HG02588 (cell line): ENCODE measurements around the gene RADIL.

ENCODE experiments used
- ATAC-seq: cut with Tn5 transposase; IDR thresholded peaks from one replicate; pipeline ENCODE4 v1.9.1; 2021; ENCODE audit warnings: mild to moderate bottlenecking, moderate library complexity; ENCODE audit not compliant: unreplicated experiment

Gene RADIL

GRCh38 chr7:4884164-4884563 lies 648 bp upstream of the RADIL start:
- no peak for ATAC-seq

- no peak for ATAC-seq
These were observed 514 bp downstream of the RADIL start for GRCh38 chr7:4883033-4883371.

GRCh38 chr7:4882169-4883032 lies 1.1 kb downstream of the RADIL start:
- no peak for ATAC-seq

- no peak for ATAC-seq
These were observed 3.3 kb downstream of the RADIL start for GRCh38 chr7:4880218-4880617.

- no peak for ATAC-seq
These were observed 4.0 kb downstream of the RADIL start for GRCh38 chr7:4879396-4880081.

- no peak for ATAC-seq
These were observed 4.9 kb downstream of the RADIL start for GRCh38 chr7:4878336-4879335.

- no peak for ATAC-seq
These were observed 6.9 kb downstream of the RADIL start for GRCh38 chr7:4876586-4876985.

GRCh38 chr7:4875391-4875790 lies 8.1 kb downstream of the RADIL start:
- no peak for ATAC-seq

GRCh38 chr7:4873071-4873944 lies 10.2 kb downstream of the RADIL start:
- ATAC-seq = no peak

- ATAC-seq = no peak
These were observed 11.4 kb downstream of the RADIL start for GRCh38 chr7:4871930-4872675.

GRCh38 chr7:4871056-4871680 lies 12.3 kb downstream of the RADIL start:
- ATAC-seq = no peak

GRCh38 chr7:4868493-4868892 lies 15.0 kb downstream of the RADIL start:
- ATAC-seq = no peak

GRCh38 chr7:4866528-4867496 lies 16.7 kb downstream of the RADIL start:
- ATAC-seq = no peak

GRCh38 chr7:4862156-4862555 lies 21.4 kb downstream of the RADIL start:
- no peak for ATAC-seq

GRCh38 chr7:4861673-4862072 lies 21.8 kb downstream of the RADIL start, which contains the start of gene PAPOLB:
Gene PAPOLB (minus strand): TSS chr7:4862030. CDS start chr7:4861810, 220 bp downstream.
- no peak for ATAC-seq

GRCh38 chr7:4861227-4861626 lies 22.3 kb downstream of the RADIL start:
- ATAC-seq = no peak

- no peak for ATAC-seq
These were observed 26.3 kb downstream of the RADIL start for GRCh38 chr7:4857189-4857588.
